GM12878 (cell line): Measurements from ENCODE around the gene LARP4. TPM values are rescaled to one million over a fixed set of nuclear protein-coding genes. Genes with fewer than 3 reads are reported as not detected.

Source experiments
- ATAC-seq: fragments of 200-7000 bp; cut with Tn5 transposase; 3 replicates; pipeline ENCODE4 v1.9.1; 2020; ENCODE audit warnings: mild to moderate bottlenecking, moderate library complexity
- BruUV-seq: library from RNA; stranded (reverse); fragments of 400-500 nt; replicated peaks from 2 replicates; lab custom pipeline; 2021; lab: Mats Ljungman, UMichigan
- CTCF ChIA-PET: fragments of 300-600 bp; sonication (Branson Sonifier 250); formaldehyde crosslinking; extraction: SDS; loops from one replicate; lab custom pipeline; 2021; ENCODE audit warnings: inconsistent platforms; lab: Yijun Ruan, JAX
- POLR2A ChIA-PET: fragments of 350-600 bp; formaldehyde crosslinking; extraction: SDS; loops from one replicate; lab custom pipeline; 2021; ENCODE audit warnings: inconsistent platforms; lab: Charles Lee
- RAD21 ChIA-PET: fragments of 300-600 bp; sonication (Branson Sonifier 250); formaldehyde crosslinking; loops from one replicate; lab custom pipeline; 2023; ENCODE audit warnings: antibody characterized with exemption; ENCODE audit not compliant: unreplicated experiment; lab: Charles Lee
- SMC1A ChIA-PET: fragments of 300-600 bp; sonication (Branson Sonifier 250); formaldehyde crosslinking; loops from one replicate; lab custom pipeline; 2023; ENCODE audit not compliant: unreplicated experiment, uncharacterized antibody; lab: Charles Lee
- DNase-seq: peaks from one replicate; pipeline ENCODE4 v3.0.0-alpha.2; 2011; ENCODE audit warnings: low read depth, low spot score
- FAIRE-seq: peaks from 3 replicates; lab custom pipeline; 2011; peaks lifted over from hg19 to GRCh38; lab: Jason Lieb, UNC
- H2AFZ ChIP-seq: 2 replicates; pipeline ENCODE4 v1.6.0; 2011; ENCODE audit warnings: low read depth, low read length, control low read depth; ENCODE audit not compliant: control insufficient read depth
- H3K27ac ChIP-seq: 2 replicates; pipeline ENCODE4 v1.5.1; 2011; ENCODE audit warnings: control low read depth; ENCODE audit not compliant: control insufficient read depth, insufficient read depth
- H3K27me3 ChIP-seq, 2 experiments: replicated peaks in 1 of 2; 2 replicates each; pipeline versions ENCODE4 v1.6.0 to v1.6.1; 2011; ENCODE audit warnings: low read length in 1 of 2; ENCODE audit not compliant: control insufficient read depth in 2 of 2, insufficient read depth in 2 of 2
- H3K36me3 ChIP-seq, 2 experiments: 2 replicates each; pipeline ENCODE4 v1.5.1; 2011; ENCODE audit warnings: low read length in 1 of 2; ENCODE audit not compliant: control insufficient read depth in 2 of 2, insufficient read depth in 2 of 2
- H3K4me1 ChIP-seq: 2 replicates; pipeline ENCODE4 v1.6.1; 2011; ENCODE audit warnings: mild to moderate bottlenecking, low read length, moderate library complexity, mixed read lengths; ENCODE audit not compliant: control insufficient read depth, insufficient read depth
- H3K4me2 ChIP-seq: 2 replicates; pipeline ENCODE4 v1.6.0; 2011; ENCODE audit warnings: control low read depth; ENCODE audit not compliant: control insufficient read depth, insufficient read depth
- H3K4me3 ChIP-seq: fragments of 200-600 bp; sonication (generic); 2 replicates; pipeline ENCODE4 v1.5.1; 2016
- H3K79me2 ChIP-seq: 2 replicates; pipeline ENCODE4 v1.6.0; 2011; ENCODE audit warnings: low read length; ENCODE audit not compliant: control insufficient read depth, insufficient read depth
- H3K9ac ChIP-seq: 2 replicates; pipeline ENCODE4 v1.8.0; 2011; ENCODE audit warnings: low read length, control low read depth, mixed read lengths; ENCODE audit not compliant: control insufficient read depth, insufficient read depth
- H3K9me3 ChIP-seq: replicated peaks from 3 replicates; pipeline ENCODE4 v1.5.1; 2011; ENCODE audit warnings: mild to moderate bottlenecking, low read length; ENCODE audit not compliant: control insufficient read depth, insufficient read depth
- H4K20me1 ChIP-seq: 2 replicates; pipeline ENCODE4 v1.6.0; 2011; ENCODE audit not compliant: control insufficient read depth, insufficient read depth
- ASH2L ChIP-seq: fragments of 300-600, 200-600 bp; sonication (generic); IDR thresholded peaks from 2 replicates; pipeline ENCODE4 v1.6.1; 2017; ENCODE audit warnings: low read depth, mild to moderate bottlenecking, borderline replicate concordance
- FOXK2 ChIP-seq: fragments of 450-650 bp; IDR thresholded peaks from 2 replicates; pipeline ENCODE4 v1.6.1; 2017; ENCODE audit warnings: mild to moderate bottlenecking, moderate library complexity
- HSF1 ChIP-seq: fragments of 150-350 bp; IDR thresholded peaks from 2 replicates; pipeline ENCODE4 v1.6.1; 2014; ENCODE audit warnings: mild to moderate bottlenecking, low read depth, low read length
- KAT2A ChIP-seq: conservative IDR thresholded peaks from 2 replicates; pipeline ENCODE4 v1.6.1; 2011; ENCODE audit warnings: low read depth, low read length; ENCODE audit not compliant: control insufficient read depth
- KDM1A ChIP-seq: fragments of 200-600 bp; sonication (generic); IDR thresholded peaks from 2 replicates; pipeline ENCODE4 v1.6.1; 2016; ENCODE audit warnings: borderline replicate concordance
- KLF5 ChIP-seq: fragments of 450-650 bp; IDR thresholded peaks from 2 replicates; pipeline ENCODE4 v1.6.1; 2014; ENCODE audit warnings: mild to moderate bottlenecking; ENCODE audit not compliant: partially characterized antibody
- NFIC ChIP-seq: IDR thresholded peaks from 2 replicates; pipeline ENCODE4 v1.6.1; 2012; ENCODE audit warnings: low read depth, mild to moderate bottlenecking, inconsistent platforms, low read length, moderate library complexity
- NKRF ChIP-seq: fragments of 450-650 bp; conservative IDR thresholded peaks from 2 replicates; pipeline ENCODE4 v1.6.1; 2017; ENCODE audit warnings: mild to moderate bottlenecking, moderate library complexity
- RUNX3 ChIP-seq: IDR thresholded peaks from 2 replicates; pipeline ENCODE4 v1.6.1; 2012; ENCODE audit warnings: low read length, inconsistent platforms
- SUPT20H ChIP-seq: IDR thresholded peaks from 2 replicates; pipeline ENCODE4 v1.6.1; 2011; ENCODE audit warnings: low read depth, mild to moderate bottlenecking, low read length, moderate library complexity, borderline replicate concordance; ENCODE audit not compliant: control insufficient read depth
- WGBS: methylation state at CpG from one replicate; pipeline ENCODE4 v1.1.6; 2016; ENCODE audit warnings: low lambda C conversion rate; ENCODE audit not compliant: insufficient replicate concordance, insufficient coverage; ENCODE audit errors: missing lambda C conversion rate; 5-methylcytosine and 5-hydroxymethylcytosine counted together
- in situ Hi-C: fragments of 300-500 bp; cut with MboI; formaldehyde crosslinking; loops from 9 replicates; pipeline ENCODE4 v1.14.3; 2018; ENCODE audit warnings: mixed read lengths
- intact Hi-C: fragments of 100-400 bp; cut with micrococcal nuclease; formaldehyde crosslinking; loops from one replicate; pipeline ENCODE4 v1.14.2; 2022; ENCODE audit not compliant: unreplicated experiment
- polyA plus RNA-seq, 11 experiments: library from polyadenylated mRNA; depleted of rRNA in 4 of 11; unstranded in 6 of 11; stranded (reverse) in 5 of 11; fragments of >200 nt; fragmentation: Nextera tagmentation in 4 of 11; fragmentation: Illumina TruSeq in 1 of 11; extraction: Ambion mirVana in 4 of 11; extraction: Trizol in 1 of 11; gene quantifications; 1 replicate in 1 of 11; 2 replicates in 10 of 11; pipeline versions ENCODE4 v1.2.1 to v1.2.3, GENCODE V29; 2011 to 2016; ENCODE audit warnings: inconsistent platforms in 2 of 11, missing spikeins in 2 of 11, low read depth in 1 of 11
- total RNA-seq, 4 experiments: library from RNA; depleted of rRNA in 3 of 4; stranded (reverse); fragments of >200 nt in 3 of 4; fragmentation: Illumina TruSeq in 1 of 4; extraction: Trizol in 1 of 4; gene quantifications; 2 replicates each; pipeline versions ENCODE4 v1.2.1 to v1.2.3, GENCODE V29; 2013 to 2021

The LARP4 gene
- total and polyA plus RNA-seq, 10 of the 15 experiments (the other 5 are each of a cell fraction or from before 2014, with no cell fraction given) = 24.1 to 72.6 (median 35.6) TPM

GRCh38 chr12:50527359-50527726 is 126.7 kb downstream of the LARP4 start (continued):
- TF ChIP-seq HSF1 (no peak), ASH2L (no peak), SUPT20H (no peak)

- FAIRE-seq (no peak), DNase-seq (no peak), ATAC-seq (no peak)
- no peaks in the 10 kb centered on the region; the same call in none of the 3 replicates for H3K9me3 ChIP-seq
- 0% methylated on average over 1 of the region's 1 CpG for WGBS
- no peak for TF ChIP-seq KLF5
- TF ChIP-seq NKRF = no peak
- TF ChIP-seq FOXK2 = no peak
- peak; percentile 36; the same call in 1 of the 2 replicates for TF ChIP-seq RUNX3
- no peak for TF ChIP-seq KAT2A
- TF ChIP-seq NFIC = no peak
- no peak for TF ChIP-seq KDM1A
- no peak for TF ChIP-seq HSF1
- SMC1A ChIA-PET = interaction anchor here (1.1 to 1.2 kb wide), 2 partner anchors 13 to 21 kb away, joined by 3 read pairs; no protein-coding TSS in a partner anchor
- H3K4me3 ChIP-seq = no peak overlapping the region
- CTCF ChIA-PET = interaction anchor here (1.5 kb wide), 1 partner anchor 9 kb away, joined by 4 read pairs; no protein-coding TSS in a partner anchor
- no peak overlapping the region for H3K9ac ChIP-seq
- peaks cover 50% of the 10 kb centered on the region for H3K4me1 ChIP-seq
- intact Hi-C loops (no loop called here), in situ Hi-C loops (no loop called here)
- BruUV-seq = no TSS peak
- no peaks in the 10 kb centered on the region for H4K20me1 ChIP-seq
- H3K27me3 ChIP-seq = no peaks in the 10 kb centered on the region
- no peak overlapping the region for H2AFZ ChIP-seq
- peaks cover 59% of the 10 kb centered on the region for H3K79me2 ChIP-seq
- 0 out of 2 replicates have a peak overlapping the region, but pooled peaks have one; percentile 7 for H3K4me2 ChIP-seq
- H3K27ac ChIP-seq = peak overlapping the region; percentile 4; the same call in 1 of the 2 replicates
- RAD21 ChIA-PET = interaction anchor here (1.1 kb wide), 1 partner anchor 20 kb away, joined by 5 read pairs; no protein-coding TSS in a partner anchor
- H3K36me3 ChIP-seq = no peaks in the 10 kb centered on the region
- POLR2A ChIA-PET = interaction anchor here (0.6 to 1.2 kb wide), 2 partner anchors 34 to 151 kb away, joined by 3 read pairs; no protein-coding TSS in a partner anchor
These were observed 128.1 kb downstream of the LARP4 start for GRCh38 chr12:50528800-50529199.
